ENCODE data around the gene CCDC124. TPM values are rescaled to one million over a fixed set of nuclear protein-coding genes. Genes with fewer than 3 reads are reported as not detected.

The CCDC124 gene
- total and polyA plus RNA-seq, 10 of the 15 experiments (the other 5 are each of a cell fraction or from before 2014, with no cell fraction given): 3.7 to 184 (median 51.8) TPM

- SMC1A ChIA-PET (ENCODE audit: uncharacterized antibody, unreplicated experiment): no interaction called here
- BruUV-seq (replicated peaks): no TSS peak
- ATAC-seq (no peak), FAIRE-seq (no peak), DNase-seq (ENCODE audit: low read depth, low spot score) (no peak)
- H3K4me1 ChIP-seq (ENCODE audit: control insufficient read depth, insufficient read depth, low read length): peaks cover 4% of the 10 kb centered on the region
- no peak overlapping the region for H2AFZ ChIP-seq (ENCODE audit: control insufficient read depth, low read depth, low read length)
- POLR2A ChIA-PET: interaction anchor here (0.9 kb wide), 1 partner anchor 23 kb away, joined by 4 read pairs; no protein-coding TSS in a partner anchor
- no peaks in the 10 kb centered on the region for H3K9me3 ChIP-seq (replicated peaks; ENCODE audit: control insufficient read depth, insufficient read depth, low read length)
- no peak overlapping the region for H3K27ac ChIP-seq (ENCODE audit: control insufficient read depth, insufficient read depth)
- no peak overlapping the region for H3K4me3 ChIP-seq
- in situ Hi-C loops (cut with MboI) (no loop called here), intact Hi-C loops (cut with micrococcal nuclease; ENCODE audit: unreplicated experiment) (no loop called here)
- no peaks in the 10 kb centered on the region for H3K79me2 ChIP-seq (ENCODE audit: control insufficient read depth, insufficient read depth, low read length)
- 59% methylated on average over 7 of the region's 7 CpGs for WGBS (ENCODE audit: insufficient coverage, insufficient replicate concordance, low lambda C conversion rate, missing lambda C conversion rate)
- CTCF ChIA-PET: interaction anchor here (1.0 kb wide), 1 partner anchor 118 kb away, joined by 3 read pairs; the partner anchor contains the start of gene RPL18A
- no peaks in the 10 kb centered on the region for H3K36me3 ChIP-seq (ENCODE audit: control insufficient read depth in 2 of 2, insufficient read depth in 2 of 2, low read length in 1 of 2)
- H4K20me1 ChIP-seq (ENCODE audit: control insufficient read depth, insufficient read depth): no peaks in the 10 kb centered on the region
- TF ChIP-seq FOS (IDR thresholded peaks at IDR 0.05; ENCODE audit: borderline replicate concordance, extremely low read depth, insufficient read length) (no peak), ZBED1 (IDR thresholded peaks at IDR 0.05; ENCODE audit: borderline replicate concordance) (no peak), ATF7 (IDR thresholded peaks at IDR 0.05; ENCODE audit: low read depth) (no peak), BCLAF1 (IDR thresholded peaks at IDR 0.05) (no peak), ZNF384 (IDR thresholded peaks at IDR 0.05; ENCODE audit: borderline replicate concordance, low read depth, low read length) (no peak)
- no peak overlapping the region for H3K4me2 ChIP-seq (ENCODE audit: control insufficient read depth, insufficient read depth)
- RAD21 ChIA-PET (ENCODE audit: unreplicated experiment): no interaction called here
- no peak overlapping the region for H3K9ac ChIP-seq (ENCODE audit: control insufficient read depth, insufficient read depth, low read length)
- peaks cover 0 to 2% of the 10 kb centered on the region in 2 experiments; a peak in 1 of 4 replicates for H3K27me3 ChIP-seq (replicated peaks in 1 of 2; ENCODE audit: control insufficient read depth in 2 of 2, insufficient read depth in 2 of 2, low read length in 1 of 2)
Measured at GRCh38 chr19:17977488-17977887, 44.7 kb downstream of the CCDC124 start.
